B cell (primary cell): Measurements from ENCODE around the gene PXK. TPM values are rescaled to one million over a fixed set of nuclear protein-coding genes. Genes with fewer than 3 reads are reported as not detected.

Experiments
- ATAC-seq: fragments of 200-7000 bp; cut with Tn5 transposase; one replicate; pipeline ENCODE4 v1.10.0; 2021; ENCODE audit warnings: low read depth, mild to moderate bottlenecking, moderate number of reproducible peaks, moderate library complexity
- CTCF ChIA-PET: fragments of 350-600 bp; sonication (Branson Sonifier 250); formaldehyde crosslinking; loops from one replicate; lab custom pipeline; 2021; ENCODE audit warnings: antibody characterized with exemption, inconsistent platforms; lab: Charles Lee
- POLR2A ChIA-PET: fragments of 350-600 bp; sonication (Branson Sonifier 250); formaldehyde crosslinking; loops from one replicate; lab custom pipeline; 2021; ENCODE audit warnings: antibody characterized with exemption; lab: Charles Lee
- DNase-seq: peaks from one replicate; pipeline ENCODE4 v3.0.0; 2013
- H2AFZ ChIP-seq: 2 replicates; pipeline ENCODE4 v1.6.1; 2012; ENCODE audit warnings: mild to moderate bottlenecking, low read depth, low read length; ENCODE audit not compliant: insufficient read depth, poor library complexity, severe bottlenecking
- H3K27ac ChIP-seq, 2 donors: 1 replicate in 1 of 2; 2 replicates in 1 of 2; pipeline ENCODE4 v1.5.1; 2012 to 2013; ENCODE audit warnings: low read length in 2 of 2, mild to moderate bottlenecking in 2 of 2, moderate library complexity in 1 of 2
- H3K27me3 ChIP-seq, 4 experiments: fragments of 200-600 bp in 1 of 4; sonication (generic) in 1 of 4; replicated peaks in 1 of 4; 1 replicate in 2 of 4; 2 replicates in 2 of 4; pipeline versions ENCODE4 v1.6.1 to v1.7.0; 2013 to 2016; ENCODE audit warnings: low read length in 3 of 4, mild to moderate bottlenecking in 2 of 4, mixed read lengths in 1 of 4, moderate library complexity in 1 of 4; ENCODE audit not compliant: insufficient read depth in 4 of 4, control insufficient read depth in 3 of 4; ENCODE audit errors: control extremely low read depth in 1 of 4
- H3K36me3 ChIP-seq, 2 experiments: replicated peaks in 1 of 2; 1 replicate in 1 of 2; 2 replicates in 1 of 2; pipeline versions ENCODE4 v1.6.1 to v1.7.1; 2013; ENCODE audit warnings: low read length in 1 of 2; ENCODE audit not compliant: insufficient read depth in 2 of 2, control insufficient read depth in 1 of 2; ENCODE audit errors: control extremely low read depth in 1 of 2, extremely low read depth in 1 of 2
- H3K4me1 ChIP-seq, 2 donors: fragments of 200-600 bp in 1 of 2; sonication (generic) in 1 of 2; 1 replicate in 1 of 2; 2 replicates in 1 of 2; pipeline versions ENCODE4 v1.5.1 to v1.6.1; 2013 to 2017; ENCODE audit warnings: low read length in 2 of 2; ENCODE audit not compliant: control insufficient read depth in 2 of 2, insufficient read depth in 2 of 2
- H3K4me2 ChIP-seq: replicated peaks from 2 replicates; pipeline ENCODE3; 2012; ENCODE audit warnings: mild to moderate bottlenecking, low read depth, low read length; ENCODE audit not compliant: poor library complexity, severe bottlenecking
- H3K4me3 ChIP-seq, 5 experiments: fragments of 200-600 bp in 1 of 5; sonication (generic) in 1 of 5; 1 replicate in 3 of 5; 2 replicates in 2 of 5; pipeline versions ENCODE4 v1.5.1 to v1.7.0; 2011 to 2016; ENCODE audit warnings: low read length in 4 of 5, mild to moderate bottlenecking in 4 of 5, low read depth in 2 of 5, control low read depth in 1 of 5, moderate library complexity in 1 of 5; ENCODE audit not compliant: insufficient read depth in 1 of 5; ENCODE audit errors: control extremely low read depth in 1 of 5, extremely low read depth in 1 of 5
- H3K79me2 ChIP-seq: fragments of 200-600 bp; sonication (generic); one replicate; pipeline ENCODE4 v1.6.0; 2016; ENCODE audit warnings: low read length; ENCODE audit not compliant: control insufficient read depth, insufficient read depth
- H3K9ac ChIP-seq: fragments of 200-600 bp; sonication (generic); 2 replicates; pipeline ENCODE4 v1.6.1; 2017; ENCODE audit warnings: mild to moderate bottlenecking, low read length, moderate library complexity
- H3K9me3 ChIP-seq, 3 donors: one replicate each; pipeline versions ENCODE4 v1.6.1 to v1.7.1; 2013; ENCODE audit warnings: low read length in 2 of 3; ENCODE audit not compliant: control insufficient read depth in 2 of 3, insufficient read depth in 1 of 3; ENCODE audit errors: control extremely low read depth in 1 of 3
- H4K20me1 ChIP-seq: 2 replicates; pipeline ENCODE4 v1.6.0; 2012; ENCODE audit warnings: mild to moderate bottlenecking, low read length; ENCODE audit not compliant: insufficient read depth, control insufficient read depth, poor library complexity, severe bottlenecking
- H3K27ac Mint-ChIP-seq: one replicate; pipeline ENCODE4 v1.8.0; 2021; ENCODE audit warnings: mixed read lengths
- H3K27me3 Mint-ChIP-seq: one replicate; pipeline ENCODE4 v1.8.0; 2021; ENCODE audit warnings: mixed read lengths
- H3K4me1 Mint-ChIP-seq: one replicate; pipeline ENCODE4 v1.8.0; 2021; ENCODE audit warnings: mixed read lengths
- H3K4me3 Mint-ChIP-seq: one replicate; pipeline ENCODE4 v1.8.0; 2021; ENCODE audit warnings: mixed read lengths
- H3K9me3 Mint-ChIP-seq: one replicate; pipeline ENCODE4 v1.8.0; 2022; ENCODE audit warnings: mixed read lengths; ENCODE audit not compliant: insufficient read depth
- CTCF ChIP-seq: fragments of 200-600 bp; IDR thresholded peaks from one replicate; pipeline ENCODE4 v1.8.0; 2022; ENCODE audit warnings: antibody characterized with exemption, mild to moderate bottlenecking
- EZH2 ChIP-seq: IDR thresholded peaks from 2 replicates; pipeline ENCODE4 v1.6.1; 2012; ENCODE audit warnings: borderline replicate concordance, low read depth, mild to moderate bottlenecking, moderate library complexity, low read length; ENCODE audit not compliant: insufficient read depth, poor library complexity, severe bottlenecking
- WGBS: methylation state at CpG from one replicate; pipeline ENCODE4 v1.1.5; 2013; ENCODE audit warnings: missing lambda C conversion rate; ENCODE audit not compliant: insufficient coverage; 5-methylcytosine and 5-hydroxymethylcytosine counted together
- intact Hi-C: fragments of 100-400 bp; cut with micrococcal nuclease; formaldehyde crosslinking; loops from one replicate; pipeline ENCODE4 v1.10.0; 2022
- polyA plus RNA-seq: library from polyadenylated mRNA; depleted of rRNA; stranded (reverse); fragments of >200 nt; gene quantifications from 2 replicates; pipeline ENCODE4 v1.2.3, GENCODE V29; 2012
- total RNA-seq, 2 donors: library from RNA; stranded (reverse); fragments of 120-200 nt in 1 of 2; gene quantifications; 1 replicate in 1 of 2; 2 replicates in 1 of 2; pipeline versions ENCODE4 v1.2.3 to v1.2.4, GENCODE V29; 2013 to 2022

Gene PXK
- total and polyA plus RNA-seq, 2 donors (not counting 1 experiment from before 2014, with no cell fraction given), result 46.8 to 104 TPM

DNA sequence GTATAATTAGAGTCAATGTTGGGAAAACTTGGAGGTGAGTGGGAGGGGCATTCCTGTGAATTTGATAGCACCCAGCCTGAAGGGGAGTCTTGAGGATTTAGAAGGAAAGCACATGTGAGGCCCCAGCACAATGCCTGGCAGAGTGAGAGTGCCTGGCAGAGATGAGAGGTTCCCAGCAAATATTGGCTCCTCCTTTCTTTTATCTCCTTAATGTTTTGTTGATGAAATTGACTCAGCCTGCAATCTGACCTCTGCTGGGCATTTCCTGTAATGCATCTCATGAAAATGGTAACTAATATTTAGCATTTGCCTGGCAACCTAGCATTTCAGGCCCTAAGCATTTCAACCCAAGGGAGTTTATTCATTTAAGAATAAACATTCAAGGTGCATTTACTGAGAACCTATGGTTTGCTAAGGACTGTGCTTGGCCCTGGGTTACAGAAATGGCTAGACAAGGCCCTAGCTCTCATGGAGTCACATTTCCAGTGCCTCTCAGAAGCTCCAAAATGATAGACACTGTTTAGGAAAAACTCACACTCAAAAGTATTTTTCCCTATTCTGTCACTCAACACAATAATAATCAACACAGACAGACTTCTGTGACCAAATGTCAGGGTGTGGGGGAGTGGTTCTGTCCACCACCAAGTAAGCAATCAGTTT lies 82.0 kb downstream of the PXK start:
- Mint-ChIP-seq H3K4me3 (no peak overlapping the region), H3K4me1 (peaks cover 46% of the 10 kb centered on the region), H3K27me3 (no peaks in the 10 kb centered on the region), H3K9me3 (no peaks in the 10 kb centered on the region), H3K27ac (peak overlapping the region; percentile 68)
- Histone ChIP-seq H4K20me1 (no peaks in the 10 kb centered on the region), H2AFZ (no peak overlapping the region), H3K36me3 (peaks cover 5 to 79% of the 10 kb centered on the region in 2 experiments), H3K27me3 (no peaks in the 10 kb centered on the region), H3K4me1 (peaks cover 14 to 18% of the 10 kb centered on the region in 2 donors), H3K9ac (no peak overlapping the region), H3K9me3 (no peaks in the 10 kb centered on the region), H3K4me2 (no peak overlapping the region), H3K4me3 (no peak overlapping the region), H3K27ac (peak overlapping the region; percentile 27 to 46), H3K79me2 (peaks cover 40% of the 10 kb centered on the region)
- DNase-seq (peak; percentile 80), ATAC-seq (peak; percentile 77)
- intact Hi-C loops, result loop anchor here (1.0 to 5.0 kb wide), 6 partner anchors 77 to 227 kb away; no protein-coding TSS in a partner anchor
- CTCF ChIA-PET, result interaction anchor here (0.7 to 5.1 kb wide), 27 partner anchors 9 to 230 kb away, joined by 3 to 81 read pairs (median 4); partner anchors contain the start of genes HTD2, KCTD6, PDHB and PXK
- peak; percentile 77 for TF ChIP-seq CTCF
- no peak for TF ChIP-seq EZH2
- POLR2A ChIA-PET, result interaction anchor here (0.7 to 1.1 kb wide), 2 partner anchors 81 to 92 kb away, joined by 3 to 7 read pairs; partner anchors contain the start of gene PXK

- H3K79me2 ChIP-seq, result peaks cover 26% of the 10 kb centered on the region
- no peak overlapping the region for H3K9ac ChIP-seq
- peaks cover 12 to 72% of the 10 kb centered on the region in 2 experiments for H3K36me3 ChIP-seq
- no peak overlapping the region for H3K4me3 ChIP-seq
- no peak overlapping the region for H3K4me2 ChIP-seq
- WGBS, result 100% methylated on average over 2 of the region's 2 CpGs
- Mint-ChIP-seq H3K4me1 (peaks cover 53% of the 10 kb centered on the region), H3K9me3 (no peaks in the 10 kb centered on the region), H3K4me3 (no peak overlapping the region), H3K27ac (no peak overlapping the region), H3K27me3 (no peaks in the 10 kb centered on the region)
- H3K4me1 ChIP-seq, result peaks cover 14 to 25% of the 10 kb centered on the region in 2 donors
- no peaks in the 10 kb centered on the region for H3K27me3 ChIP-seq
- no peak for TF ChIP-seq EZH2
- no peak for TF ChIP-seq CTCF
- DNase-seq (no peak), ATAC-seq (no peak)
- H4K20me1 ChIP-seq, result no peaks in the 10 kb centered on the region
- H2AFZ ChIP-seq, result no peak overlapping the region
- no peaks in the 10 kb centered on the region for H3K9me3 ChIP-seq
- CTCF ChIA-PET, result interaction anchor here (0.6 to 5.1 kb wide), 19 partner anchors 10 to 231 kb away, joined by 3 to 81 read pairs (median 7); partner anchors contain the start of genes HTD2, KCTD6, PDHB and PXK
- no peak overlapping the region for H3K27ac ChIP-seq
- POLR2A ChIA-PET, result no interaction called here
- intact Hi-C loops, result no loop called here
These were observed 83.5 kb downstream of the PXK start for GRCh38 chr3:58416191-58416590.
